GM13977 (cell line): ENCODE data around the gene CCDC83.
"Not testable (repeated sequence)": the region's sequence is repeated elsewhere in the genome, so short reads cannot be mapped to it uniquely, and the experiment has no call there.

Experiments
- DNase-seq: peaks from one replicate; pipeline ENCODE4 v3.0.0; 2012; ENCODE audit warnings: low spot score
- in situ Hi-C: fragments of 300-500 bp; cut with MboI; formaldehyde crosslinking; loops from one replicate; pipeline ENCODE4 v1.12.0; 2022; ENCODE audit warnings: low sequenced_read_pairs, low pct_unique_long_range_greater_than_20kb, mixed read lengths, inconsistent platforms; ENCODE audit not compliant: unreplicated experiment
- TF ChIP-seq, protein P1 (sequence below): IDR thresholded peaks from 2 replicates; pipeline ENCODE4 v1.5.1; 2012; ENCODE audit warnings: mild to moderate bottlenecking, control low read depth; ENCODE audit not compliant: insufficient read depth; ENCODE audit errors: extremely low read depth, missing control alignments

Gene CCDC83

DNA sequence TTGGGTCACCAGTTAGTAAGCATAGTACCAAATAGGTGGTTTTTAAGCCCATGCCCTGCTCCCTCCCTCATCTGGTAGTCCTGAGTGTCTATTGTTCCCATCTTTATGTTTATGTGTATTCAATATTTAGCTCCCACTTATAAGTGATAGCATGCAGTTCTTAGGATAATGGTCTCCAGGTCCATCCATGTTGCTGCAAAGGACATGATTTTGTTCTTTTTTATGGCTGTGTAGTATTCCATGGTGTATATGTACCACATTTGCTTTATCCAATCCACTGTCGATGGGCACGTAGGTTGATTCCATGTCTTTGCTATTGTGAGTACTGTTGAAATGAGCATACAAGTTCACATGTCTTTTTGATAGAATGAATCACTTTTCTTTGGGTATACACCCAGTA, 26.0 kb upstream of the CCDC83 start:
- TF ChIP-seq, protein P1, sequence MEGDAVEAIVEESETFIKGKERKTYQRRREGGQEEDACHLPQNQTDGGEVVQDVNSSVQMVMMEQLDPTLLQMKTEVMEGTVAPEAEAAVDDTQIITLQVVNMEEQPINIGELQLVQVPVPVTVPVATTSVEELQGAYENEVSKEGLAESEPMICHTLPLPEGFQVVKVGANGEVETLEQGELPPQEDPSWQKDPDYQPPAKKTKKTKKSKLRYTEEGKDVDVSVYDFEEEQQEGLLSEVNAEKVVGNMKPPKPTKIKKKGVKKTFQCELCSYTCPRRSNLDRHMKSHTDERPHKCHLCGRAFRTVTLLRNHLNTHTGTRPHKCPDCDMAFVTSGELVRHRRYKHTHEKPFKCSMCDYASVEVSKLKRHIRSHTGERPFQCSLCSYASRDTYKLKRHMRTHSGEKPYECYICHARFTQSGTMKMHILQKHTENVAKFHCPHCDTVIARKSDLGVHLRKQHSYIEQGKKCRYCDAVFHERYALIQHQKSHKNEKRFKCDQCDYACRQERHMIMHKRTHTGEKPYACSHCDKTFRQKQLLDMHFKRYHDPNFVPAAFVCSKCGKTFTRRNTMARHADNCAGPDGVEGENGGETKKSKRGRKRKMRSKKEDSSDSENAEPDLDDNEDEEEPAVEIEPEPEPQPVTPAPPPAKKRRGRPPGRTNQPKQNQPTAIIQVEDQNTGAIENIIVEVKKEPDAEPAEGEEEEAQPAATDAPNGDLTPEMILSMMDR, result no peak
- no peak for DNase-seq
- in situ Hi-C loops, result no loop called here

DNA sequence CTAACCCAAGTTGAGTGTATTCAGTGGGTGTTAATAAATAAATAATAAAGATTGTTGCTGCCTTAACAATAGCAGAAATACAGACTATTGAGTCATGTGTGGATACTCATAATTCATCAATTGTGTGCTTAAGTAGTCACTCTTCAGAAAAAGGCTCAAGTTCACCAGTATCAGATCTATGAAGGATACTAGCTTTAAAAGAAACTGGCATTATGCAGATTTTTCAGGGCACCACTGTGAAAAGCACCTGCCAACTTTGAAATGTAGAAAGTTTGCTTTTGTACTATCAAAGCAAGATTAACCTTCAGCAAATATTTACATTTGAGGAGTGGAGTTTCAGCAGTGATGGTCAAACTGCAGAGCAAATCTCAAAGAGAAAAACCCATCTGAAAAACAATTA, 24.1 kb upstream of the CCDC83 start:
- in situ Hi-C loops, result no loop called here
- no peak for DNase-seq
- TF ChIP-seq, protein P1, result no peak

GRCh38 chr11:85835263-85835662, 19.9 kb upstream of the CCDC83 start:
- no peak for DNase-seq
- TF ChIP-seq, protein P1, result no peak
- in situ Hi-C loops, result no loop called here

DNA sequence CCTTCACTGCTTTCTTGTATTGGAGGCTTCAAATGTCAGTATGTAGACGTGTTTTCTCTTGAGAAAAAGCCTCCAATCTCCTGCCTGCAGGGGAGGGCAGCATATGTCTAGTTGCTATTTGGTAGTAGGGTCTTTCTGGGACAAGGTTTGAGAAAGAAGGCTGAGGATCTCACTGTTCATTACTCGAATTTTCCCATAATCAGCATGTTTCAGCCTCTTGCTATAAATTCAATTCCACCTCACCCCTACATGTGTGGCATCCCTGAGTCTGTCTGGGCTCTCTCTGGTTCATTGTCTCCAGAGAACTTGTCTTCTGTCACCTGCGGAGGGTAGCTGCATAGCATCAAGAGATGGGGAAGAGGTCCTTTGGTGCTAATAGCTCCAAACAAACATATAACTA, 19.5 kb upstream of the CCDC83 start:
- in situ Hi-C loops, result no loop called here
- no peak for DNase-seq
- TF ChIP-seq, protein P1, result no peak

DNA sequence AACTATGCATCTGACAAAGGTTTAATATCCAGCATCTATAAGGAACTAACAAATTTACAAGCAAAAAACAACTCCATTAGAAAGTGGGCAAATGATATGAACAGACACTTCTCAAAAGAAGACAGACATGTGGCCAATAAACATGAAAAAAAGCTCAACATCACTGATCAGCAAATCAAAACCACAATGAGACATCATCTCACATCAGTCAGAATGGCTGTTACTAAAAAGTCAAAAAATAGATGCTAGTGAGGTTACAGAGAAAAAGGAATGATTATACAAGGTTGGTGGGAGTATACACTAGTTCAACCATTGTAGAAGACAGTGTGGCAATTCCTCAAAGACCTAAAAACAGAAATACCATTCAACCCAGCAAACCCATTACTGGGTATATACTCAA, 14.3 kb upstream of the CCDC83 start:
- in situ Hi-C loops, DNase-seq: not testable (repeated sequence)

GRCh38 chr11:85843929-85844328, 11.3 kb upstream of the CCDC83 start:
- in situ Hi-C loops, result no loop called here
- TF ChIP-seq, protein P1, result no peak
- no peak for DNase-seq

DNA sequence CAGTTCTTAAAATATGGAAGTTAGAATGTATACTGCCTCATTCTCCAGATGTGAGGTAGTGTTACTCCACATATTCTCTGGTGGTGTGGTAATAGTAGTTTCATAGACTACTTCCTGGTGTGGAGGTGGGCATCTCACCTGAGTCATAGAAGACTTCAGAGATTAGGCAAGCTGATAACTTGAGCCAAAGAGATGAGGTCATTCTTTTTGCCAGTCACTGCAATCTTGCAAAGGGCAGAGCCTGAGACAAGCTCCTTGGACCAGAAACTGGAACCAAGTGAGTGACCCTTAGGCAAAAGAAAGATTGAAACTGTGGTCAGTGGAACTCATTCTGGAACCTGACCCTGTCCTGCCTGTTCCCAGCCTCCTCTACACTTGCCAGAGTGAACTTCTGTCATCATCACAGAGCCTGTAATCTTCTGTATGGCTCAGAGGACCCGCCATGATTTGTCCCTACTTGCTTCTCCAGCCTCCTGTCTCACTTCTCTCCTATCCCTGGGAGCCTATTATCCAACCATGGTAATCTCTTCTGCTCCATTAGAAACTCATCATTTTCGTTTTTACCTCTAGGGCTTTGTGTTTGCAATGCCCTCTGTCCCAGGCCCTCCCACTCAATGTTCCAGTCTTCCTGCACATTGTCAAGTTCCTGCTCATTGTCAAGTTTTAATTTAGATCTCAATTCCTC, 10.6 kb upstream of the CCDC83 start:
- TF ChIP-seq, protein P1, result no peak
- DNase-seq, result no peak
- in situ Hi-C loops, result no loop called here
